HG02840 (cell line): ENCODE data around the gene SORCS2.

Source experiments
- ATAC-seq: cut with Tn5 transposase; IDR thresholded peaks from one replicate; pipeline ENCODE4 v1.9.1; 2021; ENCODE audit warnings: mild to moderate bottlenecking, moderate library complexity, moderate number of reproducible peaks; ENCODE audit not compliant: unreplicated experiment, low FRiP score

Gene SORCS2

GRCh38 chr4:7397206-7398103, 205.1 kb downstream of the SORCS2 start:
- ATAC-seq: no peak

GRCh38 chr4:7398104-7398423, 205.7 kb downstream of the SORCS2 start:
- no peak for ATAC-seq

GRCh38 chr4:7398788-7399439, 206.6 kb downstream of the SORCS2 start:
- no peak for ATAC-seq

- ATAC-seq: no peak
Observed at GRCh38 chr4:7399440-7400234, 207.3 kb downstream of the SORCS2 start.

GRCh38 chr4:7400671-7401298, 208.4 kb downstream of the SORCS2 start:
- ATAC-seq: no peak

GRCh38 chr4:7402526-7402925, 210.2 kb downstream of the SORCS2 start:
- no peak for ATAC-seq

GRCh38 chr4:7403001-7403400, 210.7 kb downstream of the SORCS2 start:
- no peak for ATAC-seq

- ATAC-seq: no peak
Observed at GRCh38 chr4:7408166-7408565, 215.8 kb downstream of the SORCS2 start.

- ATAC-seq: no peak
Observed at GRCh38 chr4:7410446-7410845, 218.1 kb downstream of the SORCS2 start.

GRCh38 chr4:7411491-7411890, 219.2 kb downstream of the SORCS2 start:
- no peak for ATAC-seq

- ATAC-seq: no peak
Observed at GRCh38 chr4:7411896-7412553, 219.7 kb downstream of the SORCS2 start.

GRCh38 chr4:7412554-7412912, 220.2 kb downstream of the SORCS2 start:
- no peak for ATAC-seq

GRCh38 chr4:7414046-7414445, 221.7 kb downstream of the SORCS2 start:
- ATAC-seq: no peak

- no peak for ATAC-seq
Observed at GRCh38 chr4:7414736-7415510, 222.6 kb downstream of the SORCS2 start.

GRCh38 chr4:7415927-7416686, 223.8 kb downstream of the SORCS2 start:
- ATAC-seq: no peak

- no peak for ATAC-seq
Observed at GRCh38 chr4:7416745-7417432, 224.6 kb downstream of the SORCS2 start.

GRCh38 chr4:7417639-7418038, 225.3 kb downstream of the SORCS2 start:
- ATAC-seq: no peak
